NCI-H526 (cell line): Measurements from ENCODE around the gene FBXO3.
"Not testable (repeated sequence)": the region's sequence is repeated elsewhere in the genome, so short reads cannot be mapped to it uniquely, and the experiment has no call there.

Experiments
- DNase-seq, 2 experiments: peaks; one replicate each; lab custom pipeline; 2025; lab: John Stamatoyannopoulos, UW

Gene FBXO3

GRCh38 chr11:33773987-33774735, at the start of gene FBXO3:
FBXO3 (minus strand) TSS chr11:33774520; CDS start chr11:33774497, 23 bp downstream.
- peak; percentile 82 to 97 for DNase-seq

- DNase-seq, result not testable (repeated sequence)
These were observed 48.7 kb upstream of the FBXO3 start for GRCh38 chr11:33822981-33823380.

- no peak for DNase-seq
These were observed 45.1 kb upstream of the FBXO3 start for GRCh38 chr11:33819278-33820035.

GRCh38 chr11:33808228-33808828, 34.0 kb upstream of the FBXO3 start:
- DNase-seq, result peak; percentile 66 to 94

- peak; percentile 12 to 13 for DNase-seq
These were observed 30.2 kb upstream of the FBXO3 start for GRCh38 chr11:33804471-33804870.

GRCh38 chr11:33802194-33802950, 28.1 kb upstream of the FBXO3 start:
- DNase-seq, result peak; percentile 89 to 97

GRCh38 chr11:33801821-33802193, 27.5 kb upstream of the FBXO3 start:
- no peak for DNase-seq

- DNase-seq, result no peak
These were observed 23.6 kb upstream of the FBXO3 start for GRCh38 chr11:33797879-33798278.

GRCh38 chr11:33790040-33790439, 15.7 kb upstream of the FBXO3 start:
- DNase-seq, result no peak

- DNase-seq, result not testable (repeated sequence)
These were observed 13.8 kb upstream of the FBXO3 start for GRCh38 chr11:33788095-33788494.

- no peak for DNase-seq
These were observed 12.8 kb upstream of the FBXO3 start for GRCh38 chr11:33787076-33787475.

GRCh38 chr11:33785609-33786008, 11.3 kb upstream of the FBXO3 start:
- DNase-seq, result no peak

- DNase-seq, result no peak
These were observed 5.7 kb upstream of the FBXO3 start for GRCh38 chr11:33779849-33780528.

GRCh38 chr11:33778675-33779074, 4.4 kb upstream of the FBXO3 start:
- no peak for DNase-seq

- DNase-seq, result peak in 1 of 2 experiments; percentile 26
These were observed 3.6 kb upstream of the FBXO3 start for GRCh38 chr11:33777906-33778305.

- no peak for DNase-seq
These were observed 1.6 kb upstream of the FBXO3 start for GRCh38 chr11:33775832-33776470.

- DNase-seq, result no peak
These were observed 1.1 kb upstream of the FBXO3 start for GRCh38 chr11:33775467-33775807.

- DNase-seq, result peak in 1 of 2 experiments; percentile 46
These were observed 581 bp upstream of the FBXO3 start for GRCh38 chr11:33774736-33775466.

GRCh38 chr11:33773404-33773986, 825 bp downstream of the FBXO3 start:
- peak in 1 of 2 experiments; percentile 49 for DNase-seq

- DNase-seq, result no peak
These were observed 1.4 kb downstream of the FBXO3 start for GRCh38 chr11:33772870-33773269.
